ENCODE measurements around the gene GPHN. TPM values are rescaled to one million over a fixed set of nuclear protein-coding genes. Genes with fewer than 3 reads are reported as not detected.
A peak's percentile ranks its signal among the peaks of the same experiment; 100 is the strongest.

GPHN gene
- total and polyA plus RNA-seq, 10 of the 15 experiments (the other 5 are each of a cell fraction or from before 2014, with no cell fraction given): 22.3 to 48.8 (median 33.1) TPM

- peak; percentile 55 for TF ChIP-seq ATF2 (IDR thresholded peaks at IDR 0.05; ENCODE audit: low read length)
- peak; percentile 49; the same call in 1 of the 2 replicates for TF ChIP-seq ZNF384 (IDR thresholded peaks at IDR 0.05; ENCODE audit: borderline replicate concordance, low read depth, low read length)
- TF ChIP-seq ZBTB33 (IDR thresholded peaks at IDR 0.05): no peak
- 0 out of 2 replicates have a peak, but pooled peaks have one; percentile 65 for TF ChIP-seq NBN (IDR thresholded peaks at IDR 0.05)
- TF ChIP-seq TCF7 (IDR thresholded peaks at IDR 0.05; ENCODE audit: borderline replicate concordance): peak; percentile 98
- 0 out of 2 replicates have a peak, but pooled peaks have one; percentile 16 for TF ChIP-seq TBL1XR1 (IDR thresholded peaks at IDR 0.05; ENCODE audit: low read depth, low read length)
- TF ChIP-seq IRF4 (IDR thresholded peaks at IDR 0.05; ENCODE audit: low read depth, low read length): peak; percentile 62; the same call in 1 of the 2 replicates
- TF ChIP-seq TCF3 (IDR thresholded peaks at IDR 0.05; ENCODE audit: borderline replicate concordance, insufficient read depth, low read depth, low read length): no peak
- peak; percentile 48; the same call in 1 of the 2 replicates for TF ChIP-seq BCL11A (IDR thresholded peaks at IDR 0.05; ENCODE audit: low read depth, low read length)
Observed at GRCh38 chr14:67018720-67019119, 510.8 kb downstream of the GPHN start (continued).

GRCh38 chr14:67019796-67020195, 511.8 kb downstream of the GPHN start:
- SMC1A ChIA-PET (ENCODE audit: uncharacterized antibody, unreplicated experiment): no interaction called here
- peaks cover 5% of the 10 kb centered on the region; the same call in 1 of the 2 replicates for H3K4me1 ChIP-seq (ENCODE audit: control insufficient read depth, insufficient read depth, low read length)
- intact Hi-C loops (cut with micrococcal nuclease; ENCODE audit: unreplicated experiment) (no loop called here), in situ Hi-C loops (cut with MboI) (no loop called here)
- no peaks in the 10 kb centered on the region for H3K27me3 ChIP-seq (replicated peaks in 1 of 2; ENCODE audit: control insufficient read depth in 2 of 2, insufficient read depth in 2 of 2, low read length in 1 of 2)
- no TSS peak for BruUV-seq (replicated peaks)
- ATAC-seq: no peak
- RAD21 ChIA-PET (ENCODE audit: unreplicated experiment): no interaction called here
- no peak overlapping the region for H3K27ac ChIP-seq (ENCODE audit: control insufficient read depth, insufficient read depth)
- POLR2A ChIA-PET: no interaction called here
- WGBS (ENCODE audit: insufficient coverage, insufficient replicate concordance, low lambda C conversion rate, missing lambda C conversion rate): 98% methylated on average over 3 of the region's 3 CpGs
- H2AFZ ChIP-seq (ENCODE audit: control insufficient read depth, low read depth, low read length): no peak overlapping the region
- FAIRE-seq: no peak
- no peak overlapping the region for H3K4me3 ChIP-seq
- H3K36me3 ChIP-seq (ENCODE audit: control insufficient read depth in 2 of 2, insufficient read depth in 2 of 2, low read length in 1 of 2): no peaks in the 10 kb centered on the region; a peak in 1 of 4 replicates
- CTCF ChIA-PET: no interaction called here
- H3K9ac ChIP-seq (ENCODE audit: control insufficient read depth, insufficient read depth, low read length): no peak overlapping the region
- H4K20me1 ChIP-seq (ENCODE audit: control insufficient read depth, insufficient read depth): no peaks in the 10 kb centered on the region
- DNase-seq (ENCODE audit: low read depth, low spot score): no peak
- H3K4me2 ChIP-seq (ENCODE audit: control insufficient read depth, insufficient read depth): no peak overlapping the region
- H3K9me3 ChIP-seq (replicated peaks; ENCODE audit: control insufficient read depth, insufficient read depth, low read length): no peaks in the 10 kb centered on the region; the same call in 2 of the 3 replicates
- H3K79me2 ChIP-seq (ENCODE audit: control insufficient read depth, insufficient read depth, low read length): no peaks in the 10 kb centered on the region
- TF ChIP-seq POLR2AphosphoS5 (IDR thresholded peaks at IDR 0.05; ENCODE audit: low read length) (no peak), LARP7 (IDR thresholded peaks at IDR 0.05) (no peak), ZNF207 (IDR thresholded peaks at IDR 0.05; ENCODE audit: borderline replicate concordance) (no peak), POLR2A (IDR thresholded peaks at IDR 0.05; ENCODE audit: low read depth, low read length) (no peak), POLR2AphosphoS2 (IDR thresholded peaks at IDR 0.05; ENCODE audit: low read depth, low read length) (no peak), PKNOX1 (IDR thresholded peaks at IDR 0.05) (no peak), ZNF687 (IDR thresholded peaks at IDR 0.05) (no peak), CEBPB (IDR thresholded peaks at IDR 0.05; ENCODE audit: borderline replicate concordance in 1 of 2, low read depth in 2 of 2, low read length in 2 of 2) (no peak)
